ENCODE data around the gene CD44.

CD44 gene

DNA sequence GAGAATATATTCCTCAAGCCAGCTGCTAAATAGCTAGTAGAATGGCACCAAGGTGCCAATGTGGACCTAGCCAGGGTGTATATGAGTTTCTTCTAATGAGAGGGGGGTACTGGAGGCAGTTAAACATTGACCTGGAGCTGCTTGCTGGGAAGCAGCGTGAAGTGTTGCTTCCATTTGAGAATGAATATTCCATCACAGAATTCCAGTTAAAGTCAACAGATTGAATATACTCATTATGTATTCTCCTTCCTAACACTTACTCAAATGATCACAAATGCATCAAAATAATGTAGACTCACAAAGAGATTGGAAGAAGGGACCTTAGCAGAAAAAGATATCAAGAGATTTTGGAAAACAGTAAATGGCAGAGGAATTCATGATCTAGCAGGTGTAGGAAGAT is 102.1 kb downstream of the CD44 start:
- no peak for DNase-seq

DNA sequence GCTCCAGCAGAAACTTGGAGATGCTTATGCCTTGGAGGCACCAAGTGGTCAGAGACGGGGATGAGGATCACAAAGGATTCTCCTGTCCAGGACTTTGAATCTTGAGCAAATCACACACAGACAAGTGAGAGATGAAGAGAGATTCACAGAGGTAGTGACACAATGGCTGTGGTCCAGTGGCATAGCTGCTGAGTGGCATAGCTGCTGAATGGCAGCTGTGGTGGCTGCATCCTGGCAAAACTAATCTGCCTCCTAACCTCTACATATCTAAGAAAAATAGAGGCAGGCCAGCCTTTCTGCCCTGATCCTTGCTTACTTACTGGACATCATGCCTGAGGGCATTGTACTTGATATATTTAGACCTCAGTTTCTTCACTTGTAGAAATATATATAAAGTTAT is 102.6 kb downstream of the CD44 start:
- DNase-seq = no peak

DNA sequence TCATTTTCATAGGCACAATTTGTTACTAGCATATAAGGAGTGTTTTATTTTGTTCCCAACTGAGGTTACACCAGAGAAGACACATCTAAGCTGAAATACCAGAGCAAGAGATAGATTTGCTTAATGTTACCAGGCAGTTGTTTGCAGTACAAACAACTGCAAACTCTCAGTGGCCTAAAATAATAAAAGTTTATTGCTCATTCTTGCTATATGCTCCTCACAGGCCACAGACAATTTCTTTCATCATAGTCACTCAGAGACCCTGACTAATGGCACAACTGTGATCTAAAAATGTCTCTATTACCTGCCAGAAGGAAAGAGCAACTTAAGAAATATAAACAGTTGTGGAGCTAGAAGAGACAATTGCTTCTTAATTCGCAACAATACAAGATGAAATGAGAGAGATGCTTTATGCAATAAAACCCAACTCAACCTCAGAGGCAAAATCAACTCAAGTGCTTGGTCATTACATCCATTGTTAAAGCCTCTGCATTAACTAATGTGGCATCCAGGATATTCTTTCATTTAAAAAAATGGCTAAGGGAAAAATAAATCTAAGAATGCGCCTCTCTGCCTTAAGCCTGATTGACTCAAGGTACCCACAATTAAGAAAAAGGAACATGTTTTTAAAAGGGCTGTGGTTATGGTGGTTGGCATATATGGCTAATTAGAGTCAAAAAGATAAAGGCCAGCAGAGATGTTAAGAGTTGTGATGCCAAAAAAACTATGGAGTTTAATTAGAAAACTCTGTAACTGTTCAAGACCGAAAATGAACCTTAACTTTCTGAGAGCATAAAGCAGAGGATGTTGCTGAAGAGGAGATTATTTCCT is 103.7 kb downstream of the CD44 start:
- no peak for DNase-seq

DNA sequence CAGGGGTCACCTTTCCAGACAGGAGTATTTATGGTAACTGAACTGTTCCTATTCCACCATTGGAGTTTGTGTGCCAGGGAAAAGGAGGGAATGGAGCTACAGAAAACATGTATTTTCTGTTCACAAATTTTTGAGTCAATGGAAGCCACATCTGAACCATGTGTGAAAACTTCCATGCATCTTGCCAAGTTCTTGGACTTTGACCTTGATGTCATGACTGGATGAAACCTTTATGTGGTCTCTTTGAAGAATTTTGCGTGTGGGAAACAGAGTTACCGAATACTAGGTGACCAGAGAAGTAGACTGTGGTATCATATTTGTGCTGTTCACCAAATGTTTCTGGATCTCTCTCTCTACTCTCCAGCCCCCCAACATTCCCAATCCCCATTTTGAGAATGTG is 104.8 kb downstream of the CD44 start:
- DNase-seq = no peak

DNA sequence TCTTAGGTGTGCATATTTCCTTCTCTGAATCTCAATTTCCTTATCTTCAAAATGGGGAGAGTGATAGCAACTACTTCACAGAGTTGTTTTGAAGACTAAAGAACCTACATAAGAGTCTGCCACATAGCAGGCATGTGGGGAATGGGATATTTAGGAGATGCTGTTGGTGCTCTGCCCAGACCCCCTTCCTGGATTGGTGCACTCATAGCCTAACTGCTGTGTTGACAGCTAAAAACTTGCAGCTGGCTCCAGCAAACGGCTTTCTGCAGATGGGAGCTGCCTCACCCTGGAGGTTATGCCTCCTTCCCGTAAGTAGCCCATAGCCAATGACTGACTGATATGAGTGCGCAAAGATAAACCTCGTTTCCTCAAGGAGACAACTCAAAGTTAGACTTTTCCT is 106.1 kb downstream of the CD44 start:
- DNase-seq = no peak

DNA sequence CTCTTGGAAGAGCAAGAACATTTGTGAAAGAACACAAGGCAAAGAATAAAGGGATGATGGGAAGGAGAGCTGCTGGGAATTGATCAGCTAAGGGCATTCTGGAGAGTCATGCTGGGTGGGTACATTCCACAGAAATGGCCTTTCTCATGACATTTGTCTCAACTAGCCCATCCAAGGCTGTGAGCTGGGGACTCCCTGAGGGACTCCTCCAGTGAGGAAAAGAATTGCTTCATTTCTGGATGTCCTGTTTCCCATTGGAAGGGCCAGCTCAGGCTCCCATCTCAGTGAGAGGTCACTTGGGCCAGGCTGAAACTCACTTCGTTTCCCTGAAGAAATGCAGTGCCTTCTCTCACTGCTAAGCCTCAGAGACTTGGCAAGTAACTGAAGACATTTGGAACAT is 106.8 kb downstream of the CD44 start:
- no peak for DNase-seq

DNA sequence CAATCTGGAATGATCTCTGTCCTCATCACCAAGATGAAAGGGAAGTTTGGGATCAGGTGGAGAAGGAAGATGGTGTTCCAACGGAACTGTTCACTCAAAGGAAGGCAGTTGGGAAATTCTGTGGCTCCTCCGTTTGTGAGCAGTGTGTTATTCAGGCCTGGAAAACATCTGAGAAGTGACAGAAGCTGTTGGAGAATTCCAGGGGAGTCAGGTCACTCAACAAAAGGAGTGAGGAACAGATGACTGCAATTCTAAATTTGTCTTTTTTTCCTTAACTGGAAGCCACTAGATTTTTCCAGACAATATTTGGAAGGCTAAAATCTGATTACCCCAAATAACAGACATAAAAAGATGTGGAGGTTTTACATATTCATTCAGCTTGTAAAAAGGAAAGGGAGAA is 107.8 kb downstream of the CD44 start:
- DNase-seq = no peak

DNA sequence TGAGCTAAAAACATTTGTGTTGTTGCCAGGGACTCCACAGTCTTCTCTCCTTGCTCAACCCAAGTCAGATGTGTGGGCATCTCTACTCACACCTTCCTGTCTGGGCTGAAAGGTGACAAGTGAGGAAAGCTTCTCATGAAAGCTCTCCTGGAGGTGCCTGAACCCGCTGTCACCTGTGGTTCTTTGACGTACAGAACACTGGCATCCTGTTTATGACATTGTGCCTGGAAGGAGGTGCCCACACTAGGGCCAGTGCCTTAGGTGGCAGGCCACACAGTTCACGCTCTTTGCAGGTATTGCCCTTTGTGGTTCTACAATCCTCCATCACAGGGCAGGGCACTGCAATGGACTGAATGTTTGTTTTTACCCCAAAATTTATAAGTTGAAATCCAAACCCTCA is 108.5 kb downstream of the CD44 start:
- DNase-seq = peak; percentile 18

DNA sequence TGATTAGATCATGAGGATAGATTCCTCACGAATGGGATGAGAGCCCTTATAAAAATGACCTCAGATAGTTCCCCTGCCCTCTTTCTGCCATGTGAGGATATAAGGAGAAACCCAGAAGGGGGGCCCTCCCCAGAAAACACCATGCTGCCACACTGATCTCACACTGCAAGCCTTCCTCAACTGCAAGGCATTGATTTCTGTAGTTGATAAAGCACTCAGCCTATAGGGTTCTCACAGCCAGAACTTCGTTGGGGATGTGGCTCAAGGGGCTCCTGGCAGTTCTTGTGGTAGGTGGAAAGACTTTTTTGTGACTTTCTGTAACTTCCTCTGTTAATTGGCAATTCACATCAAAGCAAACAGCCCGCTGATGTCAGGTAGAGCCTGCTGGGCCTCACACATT is 108.9 kb downstream of the CD44 start:
- DNase-seq = no peak

DNA sequence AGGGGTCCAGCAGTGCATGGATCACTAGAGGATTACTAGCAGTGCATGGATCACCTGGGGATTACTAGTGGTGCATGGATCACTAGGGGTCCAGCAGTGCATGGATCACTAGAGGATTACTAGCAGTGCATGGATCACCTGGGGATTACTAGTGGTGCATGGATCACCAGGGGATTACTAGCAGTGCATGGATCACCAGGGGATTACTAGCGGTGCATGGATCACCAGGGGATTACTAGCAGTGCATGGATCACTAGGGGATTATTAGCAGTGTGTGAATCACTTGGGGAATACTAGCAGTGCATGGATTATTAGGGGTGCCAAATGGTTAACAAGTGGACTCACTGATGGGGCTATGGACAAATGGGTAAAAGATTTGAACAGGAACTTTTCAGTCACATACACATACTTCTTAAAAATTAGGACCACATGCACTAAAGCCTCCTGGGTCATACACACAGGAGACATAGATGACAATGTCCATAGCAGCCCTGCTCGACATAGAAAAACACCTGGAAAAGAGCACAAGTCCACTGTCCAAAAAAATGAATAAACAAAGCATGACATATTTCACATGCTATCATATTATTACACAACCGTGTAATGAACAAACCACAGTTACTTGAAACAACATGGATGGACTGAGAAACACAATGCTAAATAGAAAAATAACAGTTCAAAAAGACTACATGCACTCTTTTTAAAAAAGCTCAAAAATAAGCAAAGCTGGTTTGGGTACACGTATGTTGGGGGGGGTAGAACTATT is 109.8 kb downstream of the CD44 start:
- no peak for DNase-seq

DNA sequence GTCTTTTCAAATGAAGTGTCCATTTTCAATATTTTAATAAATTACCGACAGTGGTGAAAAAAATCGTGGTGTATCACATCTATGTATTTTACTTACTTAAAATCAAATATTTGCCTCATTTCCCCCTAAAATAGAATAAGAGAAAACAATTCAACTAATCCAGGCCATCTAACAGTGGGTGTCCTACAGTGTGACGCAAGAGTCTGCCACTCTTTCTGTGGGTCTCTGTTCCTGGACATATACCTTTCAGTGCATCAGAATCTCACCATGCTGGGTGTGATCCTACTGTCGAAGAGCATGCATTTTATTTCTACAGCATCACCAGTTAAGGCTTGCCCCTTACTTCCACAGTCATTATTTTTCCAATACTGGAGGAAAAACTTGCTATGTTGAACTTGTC is 111.2 kb downstream of the CD44 start:
- DNase-seq = no peak

DNA sequence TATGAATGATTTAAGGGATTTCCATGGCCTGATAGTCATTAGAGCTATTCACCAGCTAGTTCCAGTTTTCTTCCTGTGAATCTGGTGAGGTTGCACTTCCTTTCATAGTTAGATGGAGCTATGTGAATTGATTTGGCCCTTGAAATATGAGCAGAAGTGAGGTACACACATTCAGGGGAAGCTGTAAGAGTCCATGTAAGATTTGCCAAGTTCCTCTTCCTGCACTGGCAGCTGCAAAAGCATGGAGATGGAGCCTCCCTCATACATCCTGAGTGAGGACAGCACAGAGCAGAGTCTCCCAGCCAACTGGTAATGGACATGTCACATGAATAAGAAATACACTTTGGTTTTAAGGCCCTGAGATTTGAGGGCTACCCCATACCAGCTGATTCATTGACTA is 111.7 kb downstream of the CD44 start:
- DNase-seq = no peak

DNA sequence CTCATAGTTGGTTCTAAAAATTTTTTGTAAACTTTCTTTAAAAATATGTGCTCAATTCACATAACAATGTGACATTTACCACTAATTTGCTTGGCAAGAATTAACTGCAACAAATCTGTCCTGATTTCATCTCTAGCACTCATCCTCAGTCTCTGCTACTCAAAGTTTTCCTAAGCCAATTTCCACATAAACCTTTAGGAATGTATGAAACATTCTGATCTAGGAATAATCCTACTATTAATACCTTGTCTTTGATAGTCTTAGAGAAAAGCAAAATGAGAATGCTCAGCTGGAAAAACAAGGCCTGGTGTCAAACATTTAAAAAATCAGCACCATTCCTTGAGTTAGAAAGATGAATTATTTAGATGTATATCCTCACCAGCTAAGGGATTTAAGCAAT is 114.3 kb downstream of the CD44 start:
- DNase-seq = no peak

DNA sequence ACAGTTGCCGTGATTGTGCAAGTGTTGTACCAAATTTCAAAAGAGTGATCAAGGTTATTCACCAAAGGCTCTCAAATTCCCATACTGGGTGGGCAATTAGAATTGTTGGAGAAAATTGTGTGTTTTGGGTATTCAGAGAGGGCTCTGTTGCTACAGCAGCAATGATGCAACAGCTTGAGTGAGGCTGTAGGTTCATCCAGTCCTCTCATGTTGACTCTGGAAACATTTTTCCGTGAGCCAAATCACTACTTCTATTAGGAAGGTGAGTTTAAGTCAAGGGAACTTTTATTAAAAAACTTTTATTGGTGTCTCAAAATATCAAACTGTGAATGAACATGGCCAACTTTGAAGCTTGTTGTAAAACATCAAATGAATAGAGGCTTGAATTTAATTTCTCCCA is 116.5 kb downstream of the CD44 start:
- DNase-seq = no peak

DNA sequence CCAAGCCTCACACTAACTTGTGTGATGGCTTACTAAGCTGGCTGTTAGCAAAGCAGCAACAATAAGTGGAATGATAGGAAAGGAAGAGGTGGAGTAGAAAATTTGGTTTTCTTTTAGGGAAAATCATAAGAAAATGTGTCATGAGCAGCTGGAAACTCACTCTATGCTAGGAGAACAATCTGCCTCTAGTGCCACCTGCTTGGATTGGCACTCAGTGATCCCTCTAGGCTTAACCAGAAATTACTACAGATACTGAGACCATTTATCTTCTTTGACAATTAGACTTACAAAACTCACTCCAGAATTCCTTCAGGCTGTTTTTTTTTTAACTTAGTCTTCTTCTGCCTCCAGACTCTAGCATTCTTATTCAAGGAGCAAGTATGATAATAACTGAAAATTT is 117.3 kb downstream of the CD44 start:
- no peak for DNase-seq

DNA sequence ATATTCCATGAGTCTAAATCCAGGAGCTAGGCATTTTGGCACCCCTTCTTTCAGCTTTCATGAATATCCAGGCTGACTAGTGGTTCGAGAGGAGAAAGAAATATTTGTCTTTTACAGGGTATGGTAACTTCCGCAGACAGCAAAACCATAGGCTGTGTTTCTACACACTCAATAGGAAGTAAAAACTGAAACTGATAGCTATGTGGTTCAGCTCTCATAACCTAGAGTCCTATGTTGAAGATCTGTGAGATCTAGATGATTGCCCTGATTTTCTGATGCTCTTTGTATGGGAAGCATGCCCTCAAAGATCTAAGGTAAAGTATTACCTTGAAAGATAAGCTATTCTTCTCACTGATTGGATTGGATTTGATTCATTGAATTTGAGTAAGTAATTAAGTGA is 118.3 kb downstream of the CD44 start:
- peak; percentile 50 for DNase-seq

DNA sequence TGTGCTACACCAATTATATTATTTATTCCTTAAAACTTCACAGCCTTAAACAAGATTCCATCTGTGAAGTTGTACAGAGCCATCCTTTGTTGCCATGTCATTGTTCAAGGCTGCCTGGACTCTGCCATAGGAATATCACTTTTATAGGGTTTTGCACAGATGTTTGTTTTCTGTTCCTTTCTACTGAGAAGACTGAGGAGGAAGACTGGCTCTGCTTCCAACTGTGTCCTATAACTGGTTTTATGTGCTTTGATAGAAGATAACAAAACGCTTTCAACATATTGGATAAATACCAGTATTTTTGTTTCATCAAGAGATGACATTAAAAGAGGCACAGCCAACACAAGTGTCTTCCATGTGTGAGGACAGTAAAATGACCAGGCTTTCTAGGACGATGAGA is 120.6 kb downstream of the CD44 start:
- no peak for DNase-seq

DNA sequence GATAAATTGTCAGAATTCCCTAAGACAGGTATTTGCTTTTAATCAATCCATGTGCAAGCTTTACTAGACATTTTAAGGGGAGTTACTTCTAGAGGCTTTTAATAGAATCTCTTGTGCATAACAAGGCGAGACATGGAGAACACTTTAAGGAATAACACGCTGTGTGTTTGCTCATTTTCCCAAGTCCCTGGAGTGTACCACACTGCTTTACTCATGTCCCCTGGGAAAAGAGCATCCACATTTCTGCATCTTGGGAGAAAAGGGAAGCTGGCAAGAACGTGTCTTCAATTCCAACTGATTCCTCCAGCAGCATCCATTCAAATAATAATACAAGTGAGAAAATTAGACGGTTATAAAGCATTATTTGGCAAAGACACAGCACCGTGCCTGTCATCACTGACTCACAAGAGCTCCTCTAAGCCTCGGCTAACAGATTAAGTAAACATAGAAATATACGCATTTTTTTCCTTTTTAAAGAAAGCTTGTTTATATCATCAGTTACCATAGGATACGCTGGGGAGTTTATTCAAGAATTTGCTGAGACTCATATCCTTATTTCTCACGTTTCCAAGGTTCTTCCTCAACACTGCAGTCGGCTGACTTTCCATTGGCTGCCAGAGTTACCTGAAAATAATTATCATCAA is 121.5 kb downstream of the CD44 start:
- no peak for DNase-seq

DNA sequence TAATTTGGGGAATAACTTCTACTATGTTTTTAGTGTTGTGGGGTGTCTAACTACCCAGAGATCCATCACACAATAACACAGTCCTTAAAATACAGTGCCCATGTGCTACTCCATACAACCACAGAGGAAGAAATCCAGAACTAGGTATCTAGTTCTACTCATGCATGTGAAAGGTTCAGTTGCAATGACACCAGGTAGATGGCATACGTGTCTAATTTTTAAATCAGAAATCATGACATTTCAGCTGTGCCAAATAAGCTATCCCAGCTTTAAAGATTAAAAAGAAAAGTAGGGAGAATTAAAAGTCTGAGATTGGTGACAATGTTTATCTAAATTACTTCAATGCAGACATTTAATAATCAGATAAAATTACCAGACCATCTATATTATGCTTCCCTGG is 122.2 kb downstream of the CD44 start:
- DNase-seq = no peak

DNA sequence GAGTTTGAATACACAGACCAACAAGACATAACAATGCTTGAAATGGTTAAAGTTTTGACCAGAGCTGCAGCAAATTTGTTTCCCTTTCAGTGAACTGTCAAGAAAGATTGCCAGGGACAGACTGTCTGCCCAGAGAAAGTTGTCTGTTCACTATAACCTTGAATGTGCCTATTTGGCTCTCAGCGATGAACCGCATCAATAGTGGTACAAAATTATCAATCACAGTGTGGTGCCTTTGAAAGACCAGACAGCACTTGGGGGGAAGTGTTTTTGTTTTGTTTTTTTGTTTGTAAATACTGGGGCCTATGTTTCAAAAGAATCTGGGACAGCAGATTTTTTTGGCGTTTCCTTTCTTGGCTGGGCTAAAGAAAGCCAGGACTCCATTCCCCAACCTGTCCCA is 123.1 kb downstream of the CD44 start:
- DNase-seq = no peak

DNA sequence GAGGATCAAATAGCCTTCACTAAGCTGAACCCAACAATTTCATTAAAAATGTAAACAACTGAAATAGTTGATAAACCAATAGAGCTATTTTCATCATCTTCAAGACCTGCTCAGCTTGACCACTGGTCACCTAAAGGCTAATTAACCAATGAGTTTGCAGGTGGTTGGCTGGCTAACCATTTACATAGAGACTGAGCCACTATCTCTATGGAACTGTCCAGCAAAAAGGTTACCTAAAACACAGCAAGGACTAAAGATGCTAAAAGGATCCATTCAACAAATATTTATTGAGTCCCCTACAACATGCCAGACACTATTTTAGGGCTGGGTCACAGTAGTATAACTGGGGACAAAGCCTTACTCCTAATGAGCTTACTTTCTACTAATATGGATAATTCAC is 123.8 kb downstream of the CD44 start:
- DNase-seq = no peak

DNA sequence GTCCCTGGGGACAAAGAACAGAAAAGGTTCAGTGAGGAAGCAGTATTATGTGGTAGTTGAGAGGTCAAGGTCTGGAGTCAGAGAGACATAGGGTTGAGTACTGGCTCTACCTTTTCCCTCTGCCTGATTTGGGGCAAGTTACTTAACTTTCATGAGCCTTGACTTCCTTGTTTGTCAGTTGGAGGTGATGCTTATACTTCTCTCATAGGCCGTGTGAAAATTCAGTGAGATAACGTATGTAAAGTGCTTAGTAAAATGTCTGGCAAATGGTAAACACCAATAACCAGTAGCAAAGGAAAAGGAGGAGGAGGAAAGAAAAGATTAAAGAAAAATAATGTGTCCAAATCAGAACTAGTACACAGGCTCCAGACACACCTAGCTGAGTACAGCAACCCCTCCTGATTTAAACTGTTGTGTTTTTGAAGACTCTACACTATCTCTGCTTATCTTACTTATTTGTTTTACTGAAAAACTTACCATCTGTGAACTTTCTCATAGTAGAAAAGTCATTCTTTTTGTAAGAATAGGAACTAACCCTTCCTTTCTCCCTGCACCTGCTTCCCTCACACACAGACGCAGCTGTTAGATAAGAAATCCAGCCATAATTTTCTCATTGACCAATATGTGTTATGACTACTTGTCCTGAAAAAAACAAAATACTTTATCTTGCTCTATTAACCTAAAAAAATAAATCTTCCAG is 126.9 kb downstream of the CD44 start:
- DNase-seq = no peak

DNA sequence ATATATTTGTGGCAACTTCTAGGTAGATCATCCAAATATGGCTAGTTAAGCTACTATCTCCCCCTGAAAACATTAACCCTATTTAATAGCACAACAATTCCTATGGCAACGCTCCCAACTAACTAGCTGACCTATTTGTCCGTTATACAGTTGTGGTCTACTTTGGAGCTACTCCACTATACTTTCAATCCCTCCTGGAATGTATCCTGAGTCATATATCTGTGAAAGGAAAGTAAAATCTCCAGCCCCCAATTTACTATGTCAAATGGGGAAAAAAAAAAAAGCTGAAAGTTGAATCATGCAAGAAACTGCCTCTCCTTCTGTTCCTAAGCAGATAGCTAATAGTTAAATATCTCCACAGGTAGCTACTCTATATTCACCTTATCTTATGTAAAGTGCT is 128.5 kb downstream of the CD44 start:
- no peak for DNase-seq

DNA sequence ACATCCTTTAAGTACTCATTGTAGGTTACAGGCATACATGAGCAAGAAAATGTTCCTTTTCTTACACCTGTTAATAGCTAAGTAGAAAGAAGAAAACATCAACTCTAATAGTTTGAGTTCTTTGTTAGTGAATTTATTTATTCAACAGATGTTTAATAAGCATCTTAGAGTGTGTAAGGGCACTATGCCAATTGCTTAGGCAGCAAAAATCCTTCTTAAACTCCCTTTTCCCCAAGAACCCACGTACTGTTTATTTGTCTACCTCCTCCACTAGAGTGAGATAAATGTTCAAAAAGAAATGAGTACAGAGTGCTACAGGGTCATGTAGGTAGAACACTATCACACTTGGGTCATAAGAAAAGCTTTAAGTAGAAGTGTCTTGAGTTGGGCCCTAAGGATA is 131.4 kb downstream of the CD44 start:
- no peak for DNase-seq
